ENCODE measurements around the gene FUOM.
"Not testable (repeated sequence)": the region's sequence is repeated elsewhere in the genome, so short reads cannot be mapped to it uniquely, and the experiment has no call there.

The FUOM gene

GRCh38 chr10:133324198-133324792, 33.5 kb downstream of the FUOM start:
- peaks cover 35% of the 10 kb centered on the region for H3K27me3 ChIP-seq (ENCODE audit: insufficient read depth, poor library complexity, severe bottlenecking)
- DNase-seq (ENCODE audit: low read depth in 1 of 2, low spot score in 1 of 2), result peak in 1 of 2 experiments; percentile 25
- no peak for TF ChIP-seq SPI1 (IDR thresholded peaks at IDR 0.05; ENCODE audit: borderline replicate concordance, low read depth)
- TF ChIP-seq, protein P1, sequence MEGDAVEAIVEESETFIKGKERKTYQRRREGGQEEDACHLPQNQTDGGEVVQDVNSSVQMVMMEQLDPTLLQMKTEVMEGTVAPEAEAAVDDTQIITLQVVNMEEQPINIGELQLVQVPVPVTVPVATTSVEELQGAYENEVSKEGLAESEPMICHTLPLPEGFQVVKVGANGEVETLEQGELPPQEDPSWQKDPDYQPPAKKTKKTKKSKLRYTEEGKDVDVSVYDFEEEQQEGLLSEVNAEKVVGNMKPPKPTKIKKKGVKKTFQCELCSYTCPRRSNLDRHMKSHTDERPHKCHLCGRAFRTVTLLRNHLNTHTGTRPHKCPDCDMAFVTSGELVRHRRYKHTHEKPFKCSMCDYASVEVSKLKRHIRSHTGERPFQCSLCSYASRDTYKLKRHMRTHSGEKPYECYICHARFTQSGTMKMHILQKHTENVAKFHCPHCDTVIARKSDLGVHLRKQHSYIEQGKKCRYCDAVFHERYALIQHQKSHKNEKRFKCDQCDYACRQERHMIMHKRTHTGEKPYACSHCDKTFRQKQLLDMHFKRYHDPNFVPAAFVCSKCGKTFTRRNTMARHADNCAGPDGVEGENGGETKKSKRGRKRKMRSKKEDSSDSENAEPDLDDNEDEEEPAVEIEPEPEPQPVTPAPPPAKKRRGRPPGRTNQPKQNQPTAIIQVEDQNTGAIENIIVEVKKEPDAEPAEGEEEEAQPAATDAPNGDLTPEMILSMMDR (IDR thresholded peaks at IDR 0.05; ENCODE audit: insufficient read depth, low read length), result no peak
- H3K4me3 ChIP-seq (replicated peaks; ENCODE audit: insufficient read depth, low read length), result no peak overlapping the region
- H3K27ac ChIP-seq (replicated peaks), result no peak overlapping the region

DNA sequence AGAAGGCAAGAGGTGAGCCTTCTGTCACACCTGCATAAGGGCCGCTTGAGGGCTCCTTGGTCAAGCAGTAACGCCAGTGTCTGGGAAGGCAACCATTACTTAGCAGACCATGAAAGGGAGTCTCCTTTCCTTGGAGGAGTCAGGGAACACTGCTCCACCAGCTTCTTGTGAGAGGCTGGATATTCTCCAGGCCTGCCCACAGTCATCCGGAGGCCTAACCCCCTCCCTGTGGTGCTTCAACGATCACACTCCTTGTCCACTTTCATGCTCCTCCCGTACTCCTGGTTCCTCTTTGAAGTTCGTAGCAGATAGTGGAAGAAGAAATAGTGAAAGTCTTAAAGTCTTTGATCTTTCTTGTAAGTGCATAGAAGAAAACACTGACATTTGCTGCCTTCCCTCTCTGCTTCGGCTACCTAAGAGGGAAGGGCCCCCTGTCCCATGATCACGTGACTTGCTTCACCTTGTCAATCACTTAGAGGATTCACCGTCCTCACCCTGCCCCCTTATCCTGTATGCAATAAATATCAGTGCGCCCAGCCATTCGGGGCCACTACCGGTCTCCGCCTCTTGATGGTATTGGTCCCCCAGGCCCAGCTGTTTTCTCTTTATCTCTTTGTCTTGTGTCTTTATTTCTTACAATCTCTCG, 35.6 kb downstream of the FUOM start:
- not testable (repeated sequence) for H3K4me3 ChIP-seq (replicated peaks; ENCODE audit: insufficient read depth, low read length); DNase-seq (ENCODE audit: low read depth in 1 of 2, low spot score in 1 of 2); H3K27ac ChIP-seq (replicated peaks)
- peaks cover 24% of the 10 kb centered on the region for H3K27me3 ChIP-seq (ENCODE audit: insufficient read depth, poor library complexity, severe bottlenecking)

GRCh38 chr10:133320852-133321422, 36.9 kb downstream of the FUOM start:
- DNase-seq (ENCODE audit: low read depth in 1 of 2, low spot score in 1 of 2); H3K4me3 ChIP-seq (replicated peaks; ENCODE audit: insufficient read depth, low read length); H3K27ac ChIP-seq (replicated peaks): not testable (repeated sequence)
- H3K27me3 ChIP-seq (ENCODE audit: insufficient read depth, poor library complexity, severe bottlenecking), result peaks cover 11% of the 10 kb centered on the region

GRCh38 chr10:133318494-133319127, 39.2 kb downstream of the FUOM start:
- TF ChIP-seq, protein P2, sequence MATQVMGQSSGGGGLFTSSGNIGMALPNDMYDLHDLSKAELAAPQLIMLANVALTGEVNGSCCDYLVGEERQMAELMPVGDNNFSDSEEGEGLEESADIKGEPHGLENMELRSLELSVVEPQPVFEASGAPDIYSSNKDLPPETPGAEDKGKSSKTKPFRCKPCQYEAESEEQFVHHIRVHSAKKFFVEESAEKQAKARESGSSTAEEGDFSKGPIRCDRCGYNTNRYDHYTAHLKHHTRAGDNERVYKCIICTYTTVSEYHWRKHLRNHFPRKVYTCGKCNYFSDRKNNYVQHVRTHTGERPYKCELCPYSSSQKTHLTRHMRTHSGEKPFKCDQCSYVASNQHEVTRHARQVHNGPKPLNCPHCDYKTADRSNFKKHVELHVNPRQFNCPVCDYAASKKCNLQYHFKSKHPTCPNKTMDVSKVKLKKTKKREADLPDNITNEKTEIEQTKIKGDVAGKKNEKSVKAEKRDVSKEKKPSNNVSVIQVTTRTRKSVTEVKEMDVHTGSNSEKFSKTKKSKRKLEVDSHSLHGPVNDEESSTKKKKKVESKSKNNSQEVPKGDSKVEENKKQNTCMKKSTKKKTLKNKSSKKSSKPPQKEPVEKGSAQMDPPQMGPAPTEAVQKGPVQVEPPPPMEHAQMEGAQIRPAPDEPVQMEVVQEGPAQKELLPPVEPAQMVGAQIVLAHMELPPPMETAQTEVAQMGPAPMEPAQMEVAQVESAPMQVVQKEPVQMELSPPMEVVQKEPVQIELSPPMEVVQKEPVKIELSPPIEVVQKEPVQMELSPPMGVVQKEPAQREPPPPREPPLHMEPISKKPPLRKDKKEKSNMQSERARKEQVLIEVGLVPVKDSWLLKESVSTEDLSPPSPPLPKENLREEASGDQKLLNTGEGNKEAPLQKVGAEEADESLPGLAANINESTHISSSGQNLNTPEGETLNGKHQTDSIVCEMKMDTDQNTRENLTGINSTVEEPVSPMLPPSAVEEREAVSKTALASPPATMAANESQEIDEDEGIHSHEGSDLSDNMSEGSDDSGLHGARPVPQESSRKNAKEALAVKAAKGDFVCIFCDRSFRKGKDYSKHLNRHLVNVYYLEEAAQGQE (IDR thresholded peaks at IDR 0.05; ENCODE audit: insufficient replicate concordance, low read depth), result no peak
- TF ChIP-seq SPI1 (IDR thresholded peaks at IDR 0.05; ENCODE audit: borderline replicate concordance, low read depth), result no peak
- TF ChIP-seq GABPA (IDR thresholded peaks at IDR 0.05; ENCODE audit: low read depth), result no peak
- TF ChIP-seq, protein P1 (IDR thresholded peaks at IDR 0.05; ENCODE audit: insufficient read depth, low read length), result peak; percentile 73
- TF ChIP-seq POLR2AphosphoS5 (IDR thresholded peaks at IDR 0.05; ENCODE audit: low read depth), result no peak
- H3K27ac ChIP-seq (replicated peaks), result no peak overlapping the region
- DNase-seq (ENCODE audit: low read depth in 1 of 2, low spot score in 1 of 2), result peak in 1 of 2 experiments; percentile 73
- peaks cover 2% of the 10 kb centered on the region for H3K27me3 ChIP-seq (ENCODE audit: insufficient read depth, poor library complexity, severe bottlenecking)
- peak overlapping the region; percentile 24 for H3K4me3 ChIP-seq (replicated peaks; ENCODE audit: insufficient read depth, low read length)

GRCh38 chr10:133316732-133317131, 41.1 kb downstream of the FUOM start:
- Histone ChIP-seq H3K4me3 (replicated peaks; ENCODE audit: insufficient read depth, low read length) (no peak overlapping the region), H3K27me3 (ENCODE audit: insufficient read depth, poor library complexity, severe bottlenecking) (peaks cover 2% of the 10 kb centered on the region), H3K27ac (replicated peaks) (no peak overlapping the region)
- no peak for DNase-seq (ENCODE audit: low read depth in 1 of 2, low spot score in 1 of 2)
- TF ChIP-seq, protein P1 (IDR thresholded peaks at IDR 0.05; ENCODE audit: insufficient read depth, low read length), result no peak
- no peak for TF ChIP-seq GABPA (IDR thresholded peaks at IDR 0.05; ENCODE audit: low read depth)
- no peak for TF ChIP-seq POLR2AphosphoS5 (IDR thresholded peaks at IDR 0.05; ENCODE audit: low read depth)
- TF ChIP-seq, protein P2 (IDR thresholded peaks at IDR 0.05; ENCODE audit: insufficient replicate concordance, low read depth), result no peak
- no peak for TF ChIP-seq SPI1 (IDR thresholded peaks at IDR 0.05; ENCODE audit: borderline replicate concordance, low read depth)
